ENCODE measurements around the gene PHB1. TPM values are rescaled to one million over a fixed set of nuclear protein-coding genes. Genes with fewer than 3 reads are reported as not detected.

PHB1 gene
- polyA plus RNA-seq, 1 donor (not counting 4 experiments of a cell fraction or from before 2014, with no cell fraction given): 395 TPM

DNA sequence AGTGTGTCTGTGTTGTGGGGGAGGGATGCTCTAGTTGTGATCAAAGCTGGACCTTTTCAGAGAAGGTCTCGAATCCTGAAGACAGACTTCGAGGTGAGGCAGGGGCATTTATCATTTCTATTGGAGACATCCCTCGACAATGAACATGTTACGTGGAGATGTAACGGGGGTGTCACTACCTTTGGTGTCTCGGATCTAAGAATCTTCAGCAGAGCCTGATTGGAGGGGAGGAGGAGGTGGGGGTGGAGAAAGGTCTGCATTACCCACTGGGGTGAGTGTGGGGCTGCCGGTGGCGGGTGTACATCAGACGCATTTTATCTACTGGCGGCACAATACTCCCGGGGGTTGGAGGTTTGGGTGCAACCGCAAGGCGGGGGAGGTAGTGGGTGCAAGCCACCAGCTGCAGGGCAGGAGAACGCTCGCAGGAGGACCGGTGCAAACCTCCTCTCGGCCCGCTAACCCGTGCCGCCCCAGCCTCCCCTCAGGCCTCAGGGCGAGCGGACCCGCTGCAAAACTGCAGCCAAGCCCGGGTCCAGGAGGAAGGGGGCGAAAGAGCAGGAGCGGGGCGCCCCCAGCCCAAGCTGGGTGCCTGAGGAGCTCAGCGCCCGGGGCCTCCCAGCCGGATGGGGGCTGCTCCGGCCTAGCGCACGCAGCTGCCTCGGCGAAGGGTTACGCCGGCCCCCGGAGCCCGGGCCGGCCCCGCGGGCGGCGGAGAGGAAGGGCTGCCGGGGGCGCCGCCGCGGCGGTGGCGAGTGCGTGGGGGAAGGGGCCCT lies 53.4 kb downstream of the PHB1 start:
- Histone ChIP-seq H3K4me1 (ENCODE audit: control insufficient read depth, extremely low read depth, insufficient read depth, low read length) (peaks cover 30% of the 10 kb centered on the region), H3K9ac (ENCODE audit: control insufficient read depth, extremely low read depth, insufficient read depth, low read length) (peak overlapping the region; percentile 87), H3K27me3 (ENCODE audit: control insufficient read depth, extremely low read depth, insufficient read depth, low read length) (no peaks in the 10 kb centered on the region), H3K79me2 (ENCODE audit: control insufficient read depth, insufficient read depth, low read length) (peaks cover 48% of the 10 kb centered on the region), H3K36me3 (ENCODE audit: control insufficient read depth in 2 of 2, extremely low read depth in 1 of 2, insufficient read depth in 2 of 2, low read length in 2 of 2) (no peaks in the 10 kb centered on the region), H3K4me3 (ENCODE audit: control insufficient read depth in 2 of 3, extremely low read depth in 1 of 3, insufficient read depth in 2 of 3, low read depth in 1 of 3, low read length in 3 of 3) (peak overlapping the region; percentile 72 to 94 (median 78)), H3K4me2 (ENCODE audit: control insufficient read depth, extremely low read depth, insufficient read depth, low read depth, low read length) (peak overlapping the region; percentile 74), H3K27ac (ENCODE audit: control insufficient read depth, insufficient read depth, low read length) (peak overlapping the region; percentile 26), H3K9me1 (ENCODE audit: control insufficient read depth, extremely low read depth, insufficient read depth, low read length) (peaks cover 3% of the 10 kb centered on the region), H4K20me1 (ENCODE audit: control insufficient read depth, extremely low read depth, insufficient read depth, low read length) (no peaks in the 10 kb centered on the region), H3K9me3 (ENCODE audit: control insufficient read depth, low read depth, low read length) (no peaks in the 10 kb centered on the region), H2AFZ (ENCODE audit: control insufficient read depth, low read length) (peak overlapping the region; percentile 61)
- DNase-seq (ENCODE audit: low read depth, low spot score): no peak
- no peak for FAIRE-seq
- dilution Hi-C loops (cut with MboI; ENCODE audit: extremely low pct_ligation_motif_present, low sequenced_read_pairs): no loop called here
- TF ChIP-seq EZH2 (IDR thresholded peaks at IDR 0.05; ENCODE audit: low read length): no peak
- TF ChIP-seq, protein P1, sequence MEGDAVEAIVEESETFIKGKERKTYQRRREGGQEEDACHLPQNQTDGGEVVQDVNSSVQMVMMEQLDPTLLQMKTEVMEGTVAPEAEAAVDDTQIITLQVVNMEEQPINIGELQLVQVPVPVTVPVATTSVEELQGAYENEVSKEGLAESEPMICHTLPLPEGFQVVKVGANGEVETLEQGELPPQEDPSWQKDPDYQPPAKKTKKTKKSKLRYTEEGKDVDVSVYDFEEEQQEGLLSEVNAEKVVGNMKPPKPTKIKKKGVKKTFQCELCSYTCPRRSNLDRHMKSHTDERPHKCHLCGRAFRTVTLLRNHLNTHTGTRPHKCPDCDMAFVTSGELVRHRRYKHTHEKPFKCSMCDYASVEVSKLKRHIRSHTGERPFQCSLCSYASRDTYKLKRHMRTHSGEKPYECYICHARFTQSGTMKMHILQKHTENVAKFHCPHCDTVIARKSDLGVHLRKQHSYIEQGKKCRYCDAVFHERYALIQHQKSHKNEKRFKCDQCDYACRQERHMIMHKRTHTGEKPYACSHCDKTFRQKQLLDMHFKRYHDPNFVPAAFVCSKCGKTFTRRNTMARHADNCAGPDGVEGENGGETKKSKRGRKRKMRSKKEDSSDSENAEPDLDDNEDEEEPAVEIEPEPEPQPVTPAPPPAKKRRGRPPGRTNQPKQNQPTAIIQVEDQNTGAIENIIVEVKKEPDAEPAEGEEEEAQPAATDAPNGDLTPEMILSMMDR (optimal IDR thresholded peaks at IDR 0.05 in 1 of 3, IDR thresholded peaks at IDR 0.05 in 1 of 3, conservative IDR thresholded peaks at IDR 0.05 in 1 of 3; ENCODE audit: extremely low read depth in 1 of 3, insufficient read depth in 2 of 3, low read length in 3 of 3): no peak

DNA sequence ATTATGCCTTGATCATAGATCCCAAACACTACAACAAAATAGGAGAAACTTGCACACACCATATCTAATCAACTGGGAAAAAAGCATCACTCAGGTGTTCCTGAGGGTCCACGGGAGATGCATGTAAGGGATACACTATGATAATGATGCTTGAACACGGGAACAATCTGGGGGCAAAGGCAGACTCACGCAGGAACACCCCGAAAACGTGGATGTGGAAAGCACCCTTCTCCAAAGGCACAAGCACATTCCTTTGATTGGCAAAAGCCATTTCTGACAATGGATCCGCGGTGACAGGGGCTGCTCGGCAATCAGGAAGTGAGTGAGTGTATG lies 53.9 kb downstream of the PHB1 start:
- H3K79me2 ChIP-seq (ENCODE audit: control insufficient read depth, insufficient read depth, low read length): peaks cover 50% of the 10 kb centered on the region
- H3K9ac ChIP-seq (ENCODE audit: control insufficient read depth, extremely low read depth, insufficient read depth, low read length): peak overlapping the region; percentile 87

More for the DNA sequence above, 53.9 kb downstream of the PHB1 start:
- Histone ChIP-seq H3K27ac (ENCODE audit: control insufficient read depth, insufficient read depth, low read length) (peak overlapping the region; percentile 26), H3K9me3 (ENCODE audit: control insufficient read depth, low read depth, low read length) (no peaks in the 10 kb centered on the region), H3K27me3 (ENCODE audit: control insufficient read depth, extremely low read depth, insufficient read depth, low read length) (no peaks in the 10 kb centered on the region), H3K4me3 (ENCODE audit: control insufficient read depth in 2 of 3, extremely low read depth in 1 of 3, insufficient read depth in 2 of 3, low read depth in 1 of 3, low read length in 3 of 3) (peak overlapping the region; percentile 72 to 94 (median 78)), H3K36me3 (ENCODE audit: control insufficient read depth in 2 of 2, extremely low read depth in 1 of 2, insufficient read depth in 2 of 2, low read length in 2 of 2) (no peaks in the 10 kb centered on the region), H2AFZ (ENCODE audit: control insufficient read depth, low read length) (peak overlapping the region; percentile 61), H3K9me1 (ENCODE audit: control insufficient read depth, extremely low read depth, insufficient read depth, low read length) (peaks cover 3% of the 10 kb centered on the region), H3K4me2 (ENCODE audit: control insufficient read depth, extremely low read depth, insufficient read depth, low read depth, low read length) (peak overlapping the region; percentile 74), H4K20me1 (ENCODE audit: control insufficient read depth, extremely low read depth, insufficient read depth, low read length) (no peaks in the 10 kb centered on the region), H3K4me1 (ENCODE audit: control insufficient read depth, extremely low read depth, insufficient read depth, low read length) (peaks cover 30% of the 10 kb centered on the region)
- DNase-seq (ENCODE audit: low read depth, low spot score): no peak
- no peak for TF ChIP-seq EZH2 (IDR thresholded peaks at IDR 0.05; ENCODE audit: low read length)
- TF ChIP-seq, protein P1 (optimal IDR thresholded peaks at IDR 0.05 in 1 of 3, IDR thresholded peaks at IDR 0.05 in 1 of 3, conservative IDR thresholded peaks at IDR 0.05 in 1 of 3; ENCODE audit: extremely low read depth in 1 of 3, insufficient read depth in 2 of 3, low read length in 3 of 3): no peak
- FAIRE-seq: no peak
- dilution Hi-C loops (cut with MboI; ENCODE audit: extremely low pct_ligation_motif_present, low sequenced_read_pairs): no loop called here

Data from keratinocyte (primary cell).